ENCODE data around the gene NDOR1. TPM values are rescaled to one million over a fixed set of nuclear protein-coding genes. Genes with fewer than 3 reads are reported as not detected.
A peak's percentile ranks its signal among the peaks of the same experiment; 100 is the strongest.

NDOR1 gene
- total RNA-seq, 1 donor from 2014 or later, result 20.5 TPM

- H3K36me3 Mint-ChIP-seq (ENCODE audit: unreplicated experiment), result no peaks in the 10 kb centered on the region
- peaks cover 15% of the 10 kb centered on the region for H3K4me1 Mint-ChIP-seq (ENCODE audit: unreplicated experiment)
- TF ChIP-seq CTCF (IDR thresholded peaks at IDR 0.05), result no peak
- peak; percentile 98 for DNase-seq (ENCODE audit: extremely low spot score, unreplicated experiment)
- no peaks in the 10 kb centered on the region for H3K9me3 Mint-ChIP-seq (ENCODE audit: unreplicated experiment)
- peak within 1 kb of the TSS; percentile 87 for H3K4me3 Mint-ChIP-seq (ENCODE audit: unreplicated experiment)
- no peaks in the 10 kb centered on the region for H3K27me3 Mint-ChIP-seq (ENCODE audit: unreplicated experiment)
- H3K27ac Mint-ChIP-seq (ENCODE audit: unreplicated experiment), result peak within 1 kb of the TSS; percentile 79
Observed at GRCh38 chr9:137254624-137255447, 49.3 kb downstream of the NDOR1 start, which contains the start of gene NELFB. NELFB (plus strand) TSS chr9:137255327.

GRCh38 chr9:137255448-137256114 lies 50.1 kb downstream of the NDOR1 start:
- no peaks in the 10 kb centered on the region for H3K27me3 Mint-ChIP-seq (ENCODE audit: unreplicated experiment)
- H3K27ac Mint-ChIP-seq (ENCODE audit: unreplicated experiment), result peak overlapping the region; percentile 41
- no peaks in the 10 kb centered on the region for H3K9me3 Mint-ChIP-seq (ENCODE audit: unreplicated experiment)
- H3K4me1 Mint-ChIP-seq (ENCODE audit: unreplicated experiment), result peaks cover 15% of the 10 kb centered on the region
- peak overlapping the region; percentile 85 for H3K4me3 Mint-ChIP-seq (ENCODE audit: unreplicated experiment)
- H3K36me3 Mint-ChIP-seq (ENCODE audit: unreplicated experiment), result no peaks in the 10 kb centered on the region
- no peak for TF ChIP-seq CTCF (IDR thresholded peaks at IDR 0.05)
- DNase-seq (ENCODE audit: extremely low spot score, unreplicated experiment), result no peak

- no peaks in the 10 kb centered on the region for H3K9me3 Mint-ChIP-seq (ENCODE audit: unreplicated experiment)
- TF ChIP-seq CTCF (IDR thresholded peaks at IDR 0.05), result no peak
- no peaks in the 10 kb centered on the region for H3K27me3 Mint-ChIP-seq (ENCODE audit: unreplicated experiment)
- H3K4me3 Mint-ChIP-seq (ENCODE audit: unreplicated experiment), result peak overlapping the region; percentile 85
- H3K27ac Mint-ChIP-seq (ENCODE audit: unreplicated experiment), result no peak overlapping the region
- H3K4me1 Mint-ChIP-seq (ENCODE audit: unreplicated experiment), result peaks cover 15% of the 10 kb centered on the region
- H3K36me3 Mint-ChIP-seq (ENCODE audit: unreplicated experiment), result no peaks in the 10 kb centered on the region
- DNase-seq (ENCODE audit: extremely low spot score, unreplicated experiment), result no peak
Observed at GRCh38 chr9:137256362-137256761, 50.9 kb downstream of the NDOR1 start.

- Mint-ChIP-seq H3K9me3 (ENCODE audit: unreplicated experiment) (no peaks in the 10 kb centered on the region), H3K4me3 (ENCODE audit: unreplicated experiment) (peak overlapping the region; percentile 85), H3K27ac (ENCODE audit: unreplicated experiment) (no peak overlapping the region), H3K4me1 (ENCODE audit: unreplicated experiment) (peaks cover 19% of the 10 kb centered on the region), H3K36me3 (ENCODE audit: unreplicated experiment) (no peaks in the 10 kb centered on the region), H3K27me3 (ENCODE audit: unreplicated experiment) (no peaks in the 10 kb centered on the region)
- no peak for DNase-seq (ENCODE audit: extremely low spot score, unreplicated experiment)
- TF ChIP-seq CTCF (IDR thresholded peaks at IDR 0.05), result no peak
Observed at GRCh38 chr9:137256856-137257255, 51.4 kb downstream of the NDOR1 start.
